HG03064 (cell line): Measurements from ENCODE around the gene KLHL26.

Experiments used
- ATAC-seq: cut with Tn5 transposase; IDR thresholded peaks from one replicate; pipeline ENCODE4 v1.9.1; 2021; ENCODE audit warnings: low read depth; ENCODE audit not compliant: unreplicated experiment

KLHL26 gene

DNA sequence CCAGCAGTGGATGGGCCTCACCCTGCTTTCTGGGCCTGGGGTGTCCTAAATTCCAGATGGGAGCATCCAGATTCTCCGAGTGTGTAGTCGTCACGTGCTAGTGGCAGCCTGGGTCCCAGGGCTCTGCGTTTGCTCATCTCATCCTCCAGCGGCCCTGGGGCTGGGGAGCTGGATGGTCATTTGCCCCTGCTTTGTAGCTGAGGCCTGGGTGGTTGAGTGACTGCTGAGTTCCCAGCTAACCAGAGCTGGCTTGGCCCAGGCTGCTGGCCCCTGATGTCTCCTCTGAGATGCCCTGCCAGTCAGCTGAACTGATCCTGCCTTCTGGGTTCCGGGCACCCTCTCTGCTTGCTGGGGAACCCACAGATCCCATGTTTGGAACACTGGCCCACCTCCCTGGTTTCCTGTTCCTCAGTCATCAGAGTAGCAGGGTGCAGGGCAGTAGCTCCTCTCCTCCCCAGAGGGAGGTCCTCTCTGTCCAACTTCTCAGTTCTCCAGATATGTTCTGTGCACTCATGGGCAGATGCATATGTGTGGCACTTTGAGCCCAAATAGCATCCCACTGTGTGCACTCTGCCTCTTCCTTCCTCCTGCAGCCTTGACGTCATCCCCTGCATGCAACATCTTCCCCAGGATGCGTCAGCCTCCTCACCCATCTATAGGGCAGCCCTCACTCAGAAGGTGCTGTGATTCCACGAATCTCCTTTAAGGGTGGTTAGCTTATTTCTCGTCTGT is 24.3 kb downstream of the KLHL26 start:
- no peak for ATAC-seq

DNA sequence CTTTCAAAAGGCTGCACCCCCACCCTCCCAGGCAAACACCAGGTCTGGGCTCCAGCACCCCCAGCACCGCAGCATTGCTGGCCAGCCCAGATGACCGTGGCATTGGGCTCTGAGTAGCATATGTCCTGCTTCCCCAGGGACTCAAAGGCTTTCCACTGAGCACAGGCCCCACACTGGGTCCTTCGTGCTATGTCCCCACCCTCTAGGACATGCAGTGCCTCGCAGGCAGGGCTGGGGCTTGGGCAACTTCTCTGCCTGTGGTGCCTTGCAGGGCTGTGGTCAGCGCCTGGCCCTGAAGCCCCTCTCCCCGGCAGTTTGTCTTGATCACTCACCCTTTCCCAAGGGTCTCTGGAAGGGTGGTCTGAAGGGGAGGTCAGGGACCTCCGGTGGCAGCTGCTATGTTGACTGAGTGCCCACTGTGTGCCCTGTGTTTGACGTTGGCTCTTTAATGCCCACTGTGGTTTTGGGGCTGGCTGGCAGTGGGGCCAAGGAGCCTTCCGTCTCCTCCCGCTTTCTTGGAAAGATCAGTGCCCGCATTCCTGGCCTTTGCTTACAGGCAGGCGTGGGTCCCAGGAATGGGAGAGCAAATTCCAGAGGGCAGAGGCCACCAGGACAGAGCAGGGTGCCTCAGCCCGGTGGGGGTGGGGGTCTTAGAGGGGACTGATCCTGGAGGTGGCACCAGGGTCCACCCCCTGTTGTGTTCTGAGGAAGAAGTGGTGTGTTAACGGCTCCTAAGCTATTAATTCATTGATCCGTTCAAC is 26.3 kb downstream of the KLHL26 start:
- no peak for ATAC-seq

DNA sequence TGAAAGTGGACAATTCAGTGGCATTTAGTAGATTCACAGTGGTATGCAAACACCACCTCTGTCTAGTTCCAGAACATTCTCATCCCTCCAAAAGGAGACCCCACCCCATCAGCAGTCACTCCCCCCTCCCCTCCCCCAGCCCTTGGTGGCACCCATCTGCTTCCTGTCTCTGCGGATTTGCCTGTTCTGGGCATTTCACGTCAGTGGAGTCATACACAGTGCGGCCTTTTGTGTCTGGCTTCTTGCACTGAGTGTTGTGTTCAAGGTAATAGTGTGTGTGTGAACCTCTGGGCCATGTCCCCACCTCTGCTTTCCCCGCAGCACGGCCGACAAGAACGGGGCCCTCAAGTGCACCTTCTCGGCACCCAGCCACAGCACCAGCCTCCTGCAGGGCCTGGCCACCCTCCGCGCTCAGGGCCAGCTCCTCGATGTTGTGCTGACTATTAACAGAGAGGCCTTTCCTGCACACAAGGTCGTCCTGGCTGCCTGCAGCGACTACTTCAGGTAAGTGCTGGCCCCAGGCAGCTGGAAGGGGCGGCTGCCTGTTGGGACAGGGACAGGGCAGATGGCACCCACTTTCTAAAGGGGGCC is 27.2 kb downstream of the KLHL26 start:
- ATAC-seq = no peak

DNA sequence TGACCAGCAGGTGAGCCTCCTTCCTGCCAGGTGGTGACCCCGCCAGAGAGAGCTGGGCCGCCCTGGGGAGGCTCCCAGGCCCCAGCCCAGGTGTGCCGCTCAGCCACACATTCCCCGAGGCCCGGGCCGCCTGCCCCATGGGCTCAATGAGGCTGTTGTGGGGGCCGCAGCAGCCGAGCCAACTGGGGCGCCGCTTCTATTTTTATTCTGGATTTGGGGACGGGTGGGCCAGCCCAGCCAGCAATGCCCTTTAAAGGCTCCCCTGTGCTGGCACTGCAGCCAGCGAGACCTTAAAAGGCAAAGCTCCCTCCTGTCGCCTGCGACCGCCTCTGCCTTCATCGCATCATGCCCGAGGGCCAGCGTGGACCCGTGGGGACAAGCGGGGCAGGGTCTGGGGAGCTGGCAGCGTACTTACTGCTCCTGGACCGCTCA is 29.0 kb downstream of the KLHL26 start:
- ATAC-seq = no peak

GRCh38 chr19:18666317-18666716 is 29.5 kb downstream of the KLHL26 start:
- ATAC-seq = no peak

GRCh38 chr19:18666784-18667183 is 30.0 kb downstream of the KLHL26 start:
- no peak for ATAC-seq

DNA sequence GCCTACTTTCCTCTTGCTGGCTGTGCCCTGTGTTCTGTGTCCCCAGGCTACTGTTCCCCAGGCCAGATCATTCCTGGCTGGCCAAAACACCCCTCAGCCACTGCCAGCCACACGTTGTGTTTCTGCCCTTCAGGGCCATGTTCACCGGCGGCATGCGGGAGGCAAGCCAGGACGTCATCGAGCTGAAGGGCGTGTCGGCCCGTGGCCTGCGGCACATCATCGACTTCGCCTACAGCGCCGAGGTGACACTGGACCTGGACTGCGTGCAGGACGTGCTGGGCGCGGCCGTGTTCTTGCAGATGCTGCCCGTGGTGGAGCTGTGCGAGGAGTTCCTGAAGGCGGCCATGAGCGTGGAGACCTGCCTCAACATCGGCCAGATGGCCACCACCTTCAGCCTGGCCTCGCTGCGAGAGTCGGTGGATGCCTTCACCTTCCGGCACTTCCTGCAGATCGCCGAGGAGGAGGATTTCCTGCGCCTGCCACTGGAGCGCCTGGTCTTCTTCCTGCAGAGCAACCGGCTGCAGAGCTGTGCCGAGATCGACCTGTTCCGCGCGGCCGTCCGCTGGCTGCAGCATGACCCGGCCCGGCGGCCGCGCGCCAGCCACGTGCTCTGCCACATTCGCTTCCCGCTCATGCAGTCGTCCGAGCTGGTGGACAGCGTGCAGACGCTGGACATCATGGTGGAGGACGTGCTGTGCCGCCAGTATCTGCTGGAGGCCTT is 30.9 kb downstream of the KLHL26 start:
- ATAC-seq = no peak

- ATAC-seq = no peak
These were observed 31.4 kb downstream of the KLHL26 start for GRCh38 chr19:18668252-18668631.

DNA sequence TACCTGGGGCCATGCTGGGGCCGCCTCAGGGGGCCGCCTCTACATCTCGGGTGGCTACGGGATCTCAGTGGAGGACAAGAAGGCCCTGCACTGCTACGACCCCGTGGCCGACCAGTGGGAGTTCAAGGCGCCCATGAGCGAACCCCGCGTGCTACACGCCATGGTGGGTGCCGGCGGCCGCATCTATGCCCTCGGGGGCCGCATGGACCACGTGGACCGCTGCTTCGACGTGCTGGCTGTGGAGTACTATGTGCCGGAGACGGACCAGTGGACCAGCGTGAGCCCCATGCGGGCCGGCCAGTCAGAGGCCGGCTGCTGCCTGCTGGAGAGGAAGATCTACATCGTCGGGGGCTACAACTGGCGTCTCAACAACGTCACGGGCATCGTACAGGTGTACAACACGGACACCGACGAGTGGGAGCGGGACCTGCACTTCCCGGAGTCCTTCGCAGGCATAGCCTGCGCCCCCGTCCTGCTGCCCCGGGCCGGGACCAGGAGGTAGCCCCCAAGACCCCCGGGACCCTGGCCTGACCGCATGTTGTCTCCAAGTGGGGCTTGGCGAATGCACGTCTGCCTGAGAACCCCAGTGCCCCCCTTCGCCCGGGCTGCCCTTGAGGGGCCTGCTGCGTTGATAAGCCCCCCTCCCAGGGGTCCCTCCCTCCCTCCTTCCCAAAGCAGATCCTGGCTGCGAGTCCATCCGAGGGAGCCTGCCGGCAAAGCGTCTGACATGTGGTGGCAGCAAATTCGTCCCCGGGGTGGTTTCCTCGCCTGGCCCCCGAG is 32.1 kb downstream of the KLHL26 start:
- no peak for ATAC-seq

DNA sequence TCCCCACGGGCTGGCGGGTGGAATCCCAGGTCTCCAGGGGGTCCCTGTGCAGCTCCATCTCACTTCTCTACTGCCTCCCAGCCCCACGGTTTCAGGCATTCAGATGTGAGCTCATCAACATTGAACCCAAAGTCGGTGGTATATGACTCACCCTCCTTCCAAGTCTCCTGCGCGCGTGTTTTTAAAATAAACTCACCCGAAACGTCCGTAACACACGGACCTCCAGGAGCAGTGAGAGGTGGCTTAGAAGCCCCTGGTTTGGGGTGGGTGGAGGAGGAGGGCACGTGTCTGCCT is 32.6 kb downstream of the KLHL26 start:
- no peak for ATAC-seq

- ATAC-seq = no peak
These were observed 33.1 kb downstream of the KLHL26 start for GRCh38 chr19:18669883-18670282.

DNA sequence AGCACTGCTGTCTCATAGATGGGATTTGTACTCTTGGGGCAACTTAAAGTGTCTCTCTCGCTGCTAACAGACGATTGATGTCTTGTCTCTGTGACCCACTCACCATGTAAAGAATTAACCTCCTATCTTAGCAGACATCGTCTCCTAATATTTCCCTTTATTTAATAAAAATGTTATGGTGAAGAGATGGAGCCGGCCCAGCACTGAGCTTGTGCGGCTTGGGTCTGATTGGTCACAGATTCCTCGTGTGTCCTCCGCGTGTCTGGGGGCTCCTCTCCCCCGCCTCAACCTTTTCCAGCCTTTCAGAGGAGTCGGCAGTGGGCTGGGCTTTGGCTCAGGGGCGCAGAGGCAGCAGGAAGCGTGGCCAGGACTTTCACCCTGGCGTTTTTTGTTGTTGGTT is 33.5 kb downstream of the KLHL26 start:
- ATAC-seq = no peak

- ATAC-seq = no peak
These were observed 34.6 kb downstream of the KLHL26 start for GRCh38 chr19:18671303-18672043.

GRCh38 chr19:18672044-18672451 is 35.2 kb downstream of the KLHL26 start:
- no peak for ATAC-seq

DNA sequence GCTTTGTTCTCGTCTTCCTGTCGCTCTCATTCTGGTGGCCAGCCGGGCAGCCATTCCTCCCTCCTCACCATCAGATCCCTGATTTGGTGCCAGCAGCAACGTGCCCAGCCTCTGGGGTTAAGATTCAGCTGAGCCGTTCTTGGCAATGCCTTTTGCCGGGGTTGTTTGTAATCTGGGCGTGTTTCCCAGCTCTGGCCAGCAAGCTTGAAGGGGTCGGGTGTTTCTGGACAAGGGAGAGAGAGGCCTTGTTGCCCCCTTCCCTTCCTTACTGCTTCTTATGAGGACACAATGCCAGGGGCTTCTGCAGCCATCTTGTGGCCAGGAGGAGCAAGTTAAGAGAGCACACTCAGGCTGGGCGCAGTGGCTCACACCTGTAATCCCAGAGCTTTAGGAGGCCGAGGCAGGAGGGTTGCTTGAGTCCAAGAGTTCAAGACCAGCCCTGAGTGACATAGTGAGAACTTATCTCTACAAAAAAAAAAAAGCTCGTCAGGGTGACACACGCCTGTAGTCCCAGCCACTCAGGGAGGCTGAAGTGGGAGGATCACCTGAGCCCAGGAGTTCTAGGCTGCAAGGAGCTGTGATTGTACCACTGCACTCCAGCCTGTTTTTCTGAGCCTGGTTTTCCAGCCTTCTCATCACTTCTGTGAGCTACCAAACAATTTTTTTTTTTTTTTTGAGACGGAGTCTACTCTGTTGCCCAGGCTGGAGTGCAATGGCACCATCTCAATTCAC is 35.9 kb downstream of the KLHL26 start:
- no peak for ATAC-seq

DNA sequence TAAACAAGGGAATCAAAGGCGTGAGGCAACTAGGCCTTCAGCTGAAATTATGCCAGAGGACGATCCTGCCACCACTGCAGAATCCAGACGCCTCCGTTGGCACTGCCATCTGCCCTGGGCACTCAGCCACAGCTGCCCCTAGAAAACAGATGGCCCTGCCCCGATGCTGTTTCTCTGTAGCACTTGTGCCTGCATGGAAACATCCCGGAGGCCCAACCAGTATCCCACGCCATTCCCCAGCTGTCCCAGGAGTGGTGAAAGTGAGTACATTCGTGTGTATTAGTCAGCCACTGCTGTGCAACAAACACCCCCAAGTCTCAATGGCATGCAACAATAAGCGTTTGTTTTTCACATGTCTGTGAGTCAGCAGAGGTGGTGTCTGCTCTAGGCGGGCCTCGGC is 37.8 kb downstream of the KLHL26 start:
- no peak for ATAC-seq

DNA sequence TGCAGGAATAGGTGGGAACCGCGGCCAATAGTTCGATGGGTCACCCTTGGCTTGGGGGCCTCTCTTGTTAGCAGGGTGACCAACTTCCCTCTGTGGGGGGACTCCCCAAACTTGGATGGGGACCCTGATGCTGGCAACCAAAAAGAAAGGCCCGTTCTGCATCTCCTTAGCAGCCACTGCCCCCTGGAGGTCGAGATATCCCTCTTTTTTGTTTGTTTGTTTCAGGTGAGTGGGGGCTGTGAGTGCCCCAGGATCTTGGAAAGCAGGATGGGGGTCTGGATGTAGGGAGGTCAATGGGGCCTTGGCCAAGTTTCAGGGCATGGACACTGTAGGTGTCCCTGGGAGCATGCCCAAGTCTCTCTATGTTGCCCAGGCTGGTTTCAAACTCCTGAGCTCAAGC is 39.0 kb downstream of the KLHL26 start:
- no peak for ATAC-seq

- no peak for ATAC-seq
These were observed 39.9 kb downstream of the KLHL26 start for GRCh38 chr19:18676692-18677091.

DNA sequence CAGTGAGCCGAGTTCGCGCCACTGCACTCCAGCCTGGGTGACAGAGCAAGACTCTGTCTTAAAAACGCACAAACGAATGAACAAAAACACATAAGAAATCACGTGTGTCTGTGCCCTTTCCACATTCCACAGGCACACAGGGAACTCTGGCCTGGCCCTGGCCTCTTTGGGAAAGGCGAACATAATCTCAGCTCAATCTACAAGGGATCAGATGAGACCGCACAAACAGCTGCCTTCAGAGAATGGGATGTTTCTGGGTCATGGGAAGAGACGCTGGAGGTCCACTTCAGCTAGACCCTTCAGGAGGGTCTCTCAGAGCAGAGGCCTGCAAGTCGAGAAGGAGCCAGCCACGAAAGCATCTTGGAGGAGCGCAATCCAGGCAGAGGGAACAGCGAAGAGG is 40.3 kb downstream of the KLHL26 start:
- no peak for ATAC-seq
